ENCODE results near the gene GIN1. TPM values are rescaled to one million over a fixed set of nuclear protein-coding genes. Genes with fewer than 3 reads are reported as not detected.

Gene GIN1
- total RNA-seq, 1 donor from 2014 or later = 9.1 TPM

DNA sequence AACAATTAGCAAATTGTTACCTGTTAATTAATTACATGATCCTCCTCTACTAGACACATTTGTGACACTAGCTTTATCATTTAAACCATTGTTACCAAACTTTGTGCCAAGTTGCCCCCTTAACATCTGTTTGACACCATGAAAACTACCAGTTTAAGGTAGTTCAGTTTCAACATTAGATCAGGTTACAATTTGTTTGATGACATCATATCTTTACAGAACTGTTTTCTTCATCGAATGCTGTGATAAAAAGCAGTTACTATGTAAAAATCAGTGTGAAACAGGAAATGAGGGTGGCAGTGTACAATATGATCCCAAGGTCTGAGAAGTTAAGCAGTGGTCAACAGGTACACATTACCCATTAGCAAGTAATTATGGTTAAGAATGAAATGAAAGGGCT is 17.7 kb downstream of the GIN1 start:
- no peaks in the 10 kb centered on the region for H3K4me1 Mint-ChIP-seq
- intact Hi-C loops (cut with micrococcal nuclease) = no loop called here
- H3K9me3 Mint-ChIP-seq = no peaks in the 10 kb centered on the region
- no peaks in the 10 kb centered on the region for H3K27me3 Mint-ChIP-seq
- ChIA-PET CTCF (no interaction called here), POLR2A (no interaction called here)
- ATAC-seq (ENCODE audit: low read depth) (no peak), DNase-seq (no peak)
- no peak overlapping the region for H3K27ac Mint-ChIP-seq
- TF ChIP-seq, protein P1, sequence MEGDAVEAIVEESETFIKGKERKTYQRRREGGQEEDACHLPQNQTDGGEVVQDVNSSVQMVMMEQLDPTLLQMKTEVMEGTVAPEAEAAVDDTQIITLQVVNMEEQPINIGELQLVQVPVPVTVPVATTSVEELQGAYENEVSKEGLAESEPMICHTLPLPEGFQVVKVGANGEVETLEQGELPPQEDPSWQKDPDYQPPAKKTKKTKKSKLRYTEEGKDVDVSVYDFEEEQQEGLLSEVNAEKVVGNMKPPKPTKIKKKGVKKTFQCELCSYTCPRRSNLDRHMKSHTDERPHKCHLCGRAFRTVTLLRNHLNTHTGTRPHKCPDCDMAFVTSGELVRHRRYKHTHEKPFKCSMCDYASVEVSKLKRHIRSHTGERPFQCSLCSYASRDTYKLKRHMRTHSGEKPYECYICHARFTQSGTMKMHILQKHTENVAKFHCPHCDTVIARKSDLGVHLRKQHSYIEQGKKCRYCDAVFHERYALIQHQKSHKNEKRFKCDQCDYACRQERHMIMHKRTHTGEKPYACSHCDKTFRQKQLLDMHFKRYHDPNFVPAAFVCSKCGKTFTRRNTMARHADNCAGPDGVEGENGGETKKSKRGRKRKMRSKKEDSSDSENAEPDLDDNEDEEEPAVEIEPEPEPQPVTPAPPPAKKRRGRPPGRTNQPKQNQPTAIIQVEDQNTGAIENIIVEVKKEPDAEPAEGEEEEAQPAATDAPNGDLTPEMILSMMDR (IDR thresholded peaks at IDR 0.05) = no peak
- H3K36me3 Mint-ChIP-seq (ENCODE audit: low read depth) = peaks cover 43% of the 10 kb centered on the region
- no peak overlapping the region for H3K4me3 Mint-ChIP-seq

DNA sequence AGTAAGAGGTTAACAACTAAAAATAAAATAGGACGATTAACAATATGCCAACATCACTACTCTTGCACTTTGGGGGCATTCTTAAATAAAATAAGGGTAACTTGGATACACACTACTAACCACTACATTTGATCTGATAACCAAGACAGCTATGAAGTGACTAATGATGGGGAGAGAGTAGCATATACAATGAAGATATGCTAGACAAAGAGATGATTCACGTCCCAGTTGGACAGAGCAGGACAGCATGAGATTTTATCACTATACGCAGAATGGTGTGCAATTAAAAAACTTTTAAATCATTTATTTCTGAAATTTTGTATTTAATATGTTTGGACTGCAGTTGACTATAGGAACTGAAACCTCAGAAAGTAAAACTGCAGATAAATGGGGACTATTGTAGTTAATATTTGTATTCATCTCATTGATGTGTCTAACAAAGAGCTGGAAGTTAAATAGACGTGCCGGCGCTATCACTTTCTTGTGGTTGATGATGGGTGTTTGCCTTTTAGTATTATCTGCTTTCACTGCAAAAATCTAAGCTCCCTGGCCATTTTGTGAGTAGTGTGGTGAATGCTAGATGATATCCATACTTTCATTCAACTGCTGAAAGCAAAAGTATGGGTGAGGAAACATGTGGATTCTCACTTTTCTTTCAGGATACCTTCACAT is 18.7 kb downstream of the GIN1 start:
- Mint-ChIP-seq H3K27me3 (no peaks in the 10 kb centered on the region), H3K27ac (no peak overlapping the region), H3K4me3 (no peak overlapping the region), H3K4me1 (no peaks in the 10 kb centered on the region), H3K9me3 (no peaks in the 10 kb centered on the region), H3K36me3 (ENCODE audit: low read depth) (peaks cover 46% of the 10 kb centered on the region)
- DNase-seq (no peak), ATAC-seq (ENCODE audit: low read depth) (no peak)
- ChIA-PET POLR2A (no interaction called here), CTCF (no interaction called here)
- intact Hi-C loops (cut with micrococcal nuclease) = no loop called here
- TF ChIP-seq, protein P1 (IDR thresholded peaks at IDR 0.05) = no peak

DNA sequence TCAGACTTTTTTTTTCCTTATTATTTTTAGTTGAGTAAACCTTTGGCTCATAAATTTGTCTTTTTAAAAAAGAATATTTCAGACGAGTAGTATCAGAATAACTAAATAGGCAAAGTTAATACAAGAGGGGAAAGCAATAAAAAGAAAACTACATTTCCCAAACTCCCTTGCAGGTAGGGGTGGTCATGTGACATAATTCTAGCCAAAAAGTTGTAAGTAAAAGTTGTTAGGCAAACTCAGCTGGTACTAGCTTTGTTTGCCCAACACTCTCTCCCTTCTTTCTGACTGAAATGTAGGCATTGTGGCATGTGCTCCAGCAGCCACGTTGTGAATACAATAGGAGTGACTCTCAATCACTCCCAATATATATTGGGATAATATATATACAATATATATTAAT is 20.9 kb downstream of the GIN1 start:
- intact Hi-C loops (cut with micrococcal nuclease) = no loop called here
- no peak overlapping the region for H3K27ac Mint-ChIP-seq
- no peaks in the 10 kb centered on the region for H3K9me3 Mint-ChIP-seq
- ATAC-seq (ENCODE audit: low read depth) (no peak), DNase-seq (no peak)
- no peak overlapping the region for H3K4me3 Mint-ChIP-seq
- TF ChIP-seq, protein P1 (IDR thresholded peaks at IDR 0.05) = no peak
- H3K4me1 Mint-ChIP-seq = no peaks in the 10 kb centered on the region
- H3K27me3 Mint-ChIP-seq = no peaks in the 10 kb centered on the region
- peaks cover 45% of the 10 kb centered on the region for H3K36me3 Mint-ChIP-seq (ENCODE audit: low read depth)
- ChIA-PET CTCF (no interaction called here), POLR2A (no interaction called here)

DNA sequence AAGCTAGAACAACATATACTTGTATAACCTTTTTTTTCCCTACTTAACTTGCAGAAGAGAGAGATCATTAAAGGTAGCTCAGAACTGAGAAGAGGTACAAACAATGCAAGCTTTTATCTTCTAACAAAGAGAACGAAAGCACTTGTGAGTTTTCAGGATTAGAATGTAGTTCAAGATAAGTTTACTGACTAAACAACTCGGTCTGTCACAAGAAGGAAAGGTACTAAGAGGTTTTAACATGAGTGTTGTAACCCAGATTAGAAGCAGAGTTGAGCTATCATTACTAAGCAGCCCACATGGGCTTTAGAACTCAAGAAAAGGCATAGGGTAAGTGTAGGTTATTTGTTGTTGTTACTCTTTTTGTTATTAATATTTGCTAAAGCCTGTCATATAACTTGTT is 25.2 kb downstream of the GIN1 start:
- no peaks in the 10 kb centered on the region for H3K27me3 Mint-ChIP-seq
- H3K4me3 Mint-ChIP-seq = no peak overlapping the region
- H3K4me1 Mint-ChIP-seq = no peaks in the 10 kb centered on the region
- CTCF ChIA-PET = no interaction called here
- H3K36me3 Mint-ChIP-seq (ENCODE audit: low read depth) = peaks cover 48% of the 10 kb centered on the region
- H3K27ac Mint-ChIP-seq = no peak overlapping the region
- peaks cover 5% of the 10 kb centered on the region for H3K9me3 Mint-ChIP-seq
- TF ChIP-seq, protein P1 (IDR thresholded peaks at IDR 0.05) = no peak
- POLR2A ChIA-PET = no interaction called here
- DNase-seq (no peak), ATAC-seq (ENCODE audit: low read depth) (no peak)
- intact Hi-C loops (cut with micrococcal nuclease) = no loop called here

DNA sequence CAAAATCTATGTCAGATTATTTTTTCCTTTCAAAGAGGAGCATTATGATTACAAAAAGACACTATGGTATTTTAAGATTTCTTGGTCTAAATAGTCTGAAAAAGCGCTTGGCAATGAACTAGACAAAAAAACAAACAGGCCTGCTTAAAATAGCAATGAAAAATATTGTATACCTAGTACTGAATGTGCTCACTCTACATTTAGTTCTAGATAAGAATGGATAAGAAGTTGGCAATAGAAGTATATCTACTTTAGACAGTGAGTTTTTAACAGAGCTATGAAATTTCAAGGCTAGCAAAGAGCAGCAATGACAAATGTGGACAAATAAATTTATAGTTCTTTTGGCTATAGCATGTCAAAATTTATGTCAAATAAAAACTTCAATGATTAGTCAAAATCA is 26.2 kb downstream of the GIN1 start:
- no peaks in the 10 kb centered on the region for H3K27me3 Mint-ChIP-seq
- POLR2A ChIA-PET = no interaction called here
- ATAC-seq (ENCODE audit: low read depth) (no peak), DNase-seq (no peak)
- H3K36me3 Mint-ChIP-seq (ENCODE audit: low read depth) = peaks cover 52% of the 10 kb centered on the region
- TF ChIP-seq, protein P1 (IDR thresholded peaks at IDR 0.05) = no peak
- peaks cover 5% of the 10 kb centered on the region for H3K9me3 Mint-ChIP-seq
- intact Hi-C loops (cut with micrococcal nuclease) = no loop called here
- CTCF ChIA-PET = no interaction called here
- no peak overlapping the region for H3K27ac Mint-ChIP-seq
- no peaks in the 10 kb centered on the region for H3K4me1 Mint-ChIP-seq
- H3K4me3 Mint-ChIP-seq = no peak overlapping the region
